Nephron (organoid): ENCODE results near the gene MCEE.

Experiments
- H3K27ac Mint-ChIP-seq, 3 experiments: 2 replicates each; pipeline ENCODE4 v1.8.0; 2020; ENCODE audit warnings: mixed read lengths in 3 of 3, mild to moderate bottlenecking in 2 of 3, moderate library complexity in 1 of 3
- H3K27me3 Mint-ChIP-seq: 2 replicates; pipeline ENCODE4 v1.8.0; 2021; ENCODE audit warnings: low read depth, mild to moderate bottlenecking, moderate library complexity, mixed read lengths
- H3K36me3 Mint-ChIP-seq: 2 replicates; pipeline ENCODE4 v1.8.0; 2020; ENCODE audit warnings: low read depth, mixed read lengths
- H3K4me1 Mint-ChIP-seq: 2 replicates; pipeline ENCODE4 v1.8.0; 2020; ENCODE audit warnings: mixed read lengths
- H3K4me3 Mint-ChIP-seq, 3 experiments: 2 replicates each; pipeline ENCODE4 v1.8.0; 2020; ENCODE audit warnings: mild to moderate bottlenecking in 3 of 3, mixed read lengths in 3 of 3, moderate library complexity in 2 of 3
- H3K9me3 Mint-ChIP-seq: 2 replicates; pipeline ENCODE4 v1.8.0; 2020; ENCODE audit warnings: mixed read lengths
- TF ChIP-seq, protein P1 (sequence below), 3 experiments: fragments of 200-600 bp; sonication (generic); IDR thresholded peaks; one replicate each; pipeline ENCODE4 v1.5.0; 2021; ENCODE audit warnings: antibody characterized with exemption in 3 of 3; ENCODE audit not compliant: unreplicated experiment in 3 of 3

Gene MCEE

DNA sequence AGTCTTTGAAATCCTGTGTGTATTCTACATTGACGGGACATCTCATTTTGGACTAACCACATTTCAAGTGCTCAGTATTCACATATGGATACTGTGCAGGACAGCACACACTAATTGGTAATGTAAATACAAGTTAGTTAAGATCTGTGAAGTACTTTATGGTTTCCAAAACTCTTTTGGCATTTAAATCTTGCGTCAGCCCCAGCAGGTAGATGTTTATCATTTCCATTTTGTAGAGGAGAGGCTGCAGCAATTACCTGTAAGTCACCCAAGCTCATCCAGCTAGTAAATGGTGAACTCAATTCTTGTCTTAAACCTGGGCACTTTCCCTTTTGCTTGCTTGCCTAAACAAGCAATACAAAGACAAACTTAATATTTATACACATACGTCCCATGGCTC, 63.2 kb downstream of the MCEE start:
- Mint-ChIP-seq H3K27ac (peak overlapping the region in 2 of 3 experiments; percentile 43 to 98), H3K36me3 (peaks cover 11% of the 10 kb centered on the region), H3K4me1 (peaks cover 25% of the 10 kb centered on the region), H3K4me3 (peak overlapping the region; percentile 65 to 82 (median 66)), H3K27me3 (peaks cover 4% of the 10 kb centered on the region), H3K9me3 (no peaks in the 10 kb centered on the region)
- TF ChIP-seq, protein P1, sequence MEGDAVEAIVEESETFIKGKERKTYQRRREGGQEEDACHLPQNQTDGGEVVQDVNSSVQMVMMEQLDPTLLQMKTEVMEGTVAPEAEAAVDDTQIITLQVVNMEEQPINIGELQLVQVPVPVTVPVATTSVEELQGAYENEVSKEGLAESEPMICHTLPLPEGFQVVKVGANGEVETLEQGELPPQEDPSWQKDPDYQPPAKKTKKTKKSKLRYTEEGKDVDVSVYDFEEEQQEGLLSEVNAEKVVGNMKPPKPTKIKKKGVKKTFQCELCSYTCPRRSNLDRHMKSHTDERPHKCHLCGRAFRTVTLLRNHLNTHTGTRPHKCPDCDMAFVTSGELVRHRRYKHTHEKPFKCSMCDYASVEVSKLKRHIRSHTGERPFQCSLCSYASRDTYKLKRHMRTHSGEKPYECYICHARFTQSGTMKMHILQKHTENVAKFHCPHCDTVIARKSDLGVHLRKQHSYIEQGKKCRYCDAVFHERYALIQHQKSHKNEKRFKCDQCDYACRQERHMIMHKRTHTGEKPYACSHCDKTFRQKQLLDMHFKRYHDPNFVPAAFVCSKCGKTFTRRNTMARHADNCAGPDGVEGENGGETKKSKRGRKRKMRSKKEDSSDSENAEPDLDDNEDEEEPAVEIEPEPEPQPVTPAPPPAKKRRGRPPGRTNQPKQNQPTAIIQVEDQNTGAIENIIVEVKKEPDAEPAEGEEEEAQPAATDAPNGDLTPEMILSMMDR (IDR thresholded peaks at IDR 0.05; ENCODE audit: unreplicated experiment in 3 of 3): no peak

DNA sequence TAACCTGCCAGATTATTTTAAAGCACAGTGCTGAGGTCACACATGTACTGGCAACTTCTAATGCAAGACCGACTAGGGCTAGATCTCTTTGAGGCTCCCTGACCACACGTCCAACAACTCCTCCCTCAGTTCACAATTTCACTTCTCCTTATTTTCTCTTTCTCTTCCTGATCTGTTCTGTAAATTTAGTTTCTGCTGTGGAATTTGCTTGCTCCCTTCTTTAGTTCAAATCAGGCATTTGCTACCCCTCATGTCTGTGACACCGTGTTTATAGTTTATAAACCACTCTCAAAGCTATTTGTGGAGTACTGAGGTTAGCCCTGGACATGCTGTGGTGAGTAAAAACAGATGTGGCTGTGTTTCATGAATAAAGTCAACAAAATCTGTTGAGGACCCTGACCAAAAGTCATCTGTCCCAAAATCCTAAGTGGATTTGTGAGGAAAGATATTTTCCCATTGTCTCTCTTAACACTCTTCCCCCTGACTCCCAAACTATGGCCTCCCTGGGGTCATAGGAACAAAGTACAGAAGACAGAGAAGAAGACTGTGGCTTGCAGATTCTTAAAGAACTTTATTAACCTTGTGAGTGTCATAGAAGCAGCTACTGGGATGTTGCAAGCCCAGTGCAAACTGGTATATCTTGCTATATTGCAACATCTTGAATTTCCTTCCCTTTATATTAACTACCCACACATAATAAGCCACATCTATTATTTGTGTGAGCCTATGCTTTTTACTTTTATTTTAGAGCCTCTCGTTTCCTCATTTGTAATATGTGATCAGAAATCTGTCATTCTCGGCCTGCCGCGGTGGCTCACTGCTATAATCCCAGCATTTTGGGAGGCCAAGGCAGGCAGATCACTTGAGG, 65.0 kb downstream of the MCEE start:
- peak overlapping the region in 1 of 3 experiments; percentile 27 for H3K4me3 Mint-ChIP-seq
- TF ChIP-seq, protein P1 (IDR thresholded peaks at IDR 0.05; ENCODE audit: unreplicated experiment in 3 of 3): no peak
- H3K27ac Mint-ChIP-seq: peak overlapping the region in 2 of 3 experiments; percentile 11 to 37
- H3K9me3 Mint-ChIP-seq: no peaks in the 10 kb centered on the region
- H3K4me1 Mint-ChIP-seq: peaks cover 11% of the 10 kb centered on the region
- peaks cover 4% of the 10 kb centered on the region for H3K27me3 Mint-ChIP-seq
- peaks cover 3% of the 10 kb centered on the region for H3K36me3 Mint-ChIP-seq

DNA sequence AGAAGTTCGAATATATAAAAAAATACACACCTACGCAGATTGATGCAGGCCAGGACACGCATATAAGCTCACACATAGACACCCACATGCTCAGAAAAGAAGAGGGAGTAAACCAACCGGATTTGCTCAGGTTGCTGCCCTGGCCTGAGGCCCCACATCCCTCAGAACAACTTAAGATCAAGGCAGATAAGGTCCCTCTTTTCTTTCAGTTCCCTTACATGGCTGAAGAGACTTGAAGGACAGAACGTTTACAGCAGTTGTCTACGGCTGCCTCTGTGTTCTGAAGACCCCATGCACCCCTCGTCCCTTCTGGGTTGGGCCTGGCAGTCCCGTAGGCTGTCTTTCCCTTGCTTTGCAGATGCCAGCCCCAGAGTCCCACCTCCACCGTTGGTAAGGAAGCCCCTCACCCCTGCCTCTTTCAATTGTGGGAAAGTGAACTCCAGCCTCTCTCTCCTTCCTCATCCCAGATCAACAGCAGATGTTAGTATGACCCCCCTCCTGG, 65.9 kb downstream of the MCEE start:
- H3K4me1 Mint-ChIP-seq: peaks cover 2% of the 10 kb centered on the region
- peaks cover 4% of the 10 kb centered on the region for H3K27me3 Mint-ChIP-seq
- no peaks in the 10 kb centered on the region for H3K36me3 Mint-ChIP-seq
- TF ChIP-seq, protein P1 (IDR thresholded peaks at IDR 0.05; ENCODE audit: unreplicated experiment in 3 of 3): no peak
- peak overlapping the region in 1 of 3 experiments; percentile 48 for H3K4me3 Mint-ChIP-seq
- no peaks in the 10 kb centered on the region for H3K9me3 Mint-ChIP-seq
- peak overlapping the region in 2 of 3 experiments; percentile 11 to 37 for H3K27ac Mint-ChIP-seq

DNA sequence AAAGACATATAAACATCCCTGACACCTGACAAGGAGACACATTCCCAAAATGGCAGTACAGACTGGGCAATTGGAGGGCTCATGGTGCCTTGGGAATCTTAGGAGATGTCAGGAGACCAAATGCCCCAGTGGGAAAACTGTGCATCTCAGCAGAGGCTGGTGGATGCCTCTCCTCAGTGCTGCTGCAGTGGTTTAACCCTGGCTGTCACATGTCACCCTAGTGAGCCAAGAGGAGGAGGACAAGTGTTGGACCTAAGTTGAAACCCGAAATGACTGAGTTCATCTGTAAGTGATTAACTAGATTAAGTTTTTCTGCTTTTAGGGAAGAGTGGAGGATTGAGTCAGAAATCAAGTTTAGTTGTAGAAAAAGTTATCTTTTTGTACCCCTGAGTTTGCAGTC, 66.8 kb downstream of the MCEE start:
- Mint-ChIP-seq H3K36me3 (no peaks in the 10 kb centered on the region), H3K27ac (no peak overlapping the region), H3K4me1 (no peaks in the 10 kb centered on the region), H3K4me3 (no peak overlapping the region), H3K9me3 (no peaks in the 10 kb centered on the region), H3K27me3 (peaks cover 12% of the 10 kb centered on the region)
- TF ChIP-seq, protein P1 (IDR thresholded peaks at IDR 0.05; ENCODE audit: unreplicated experiment in 3 of 3): no peak

DNA sequence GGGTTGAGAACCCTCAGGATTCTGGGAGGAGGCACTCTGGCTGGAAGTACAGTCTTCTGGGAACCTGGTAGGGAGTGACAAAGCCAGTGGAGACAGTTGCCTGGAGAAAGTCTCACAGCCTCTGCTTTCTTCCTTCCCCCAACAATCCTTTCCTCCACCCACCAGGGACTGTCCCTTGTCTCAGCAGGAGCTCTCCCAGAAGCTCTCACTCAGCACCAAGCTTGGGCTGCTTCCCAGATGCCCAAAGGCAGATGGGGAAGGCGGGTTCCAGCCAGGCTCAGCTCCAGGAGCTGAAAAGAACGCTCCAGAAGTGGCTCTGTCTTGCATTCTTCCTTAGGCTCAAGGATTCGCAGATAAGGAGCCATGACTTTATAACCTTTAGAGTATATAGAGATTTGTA, 69.2 kb downstream of the MCEE start:
- Mint-ChIP-seq H3K27ac (no peak overlapping the region), H3K27me3 (peaks cover 12% of the 10 kb centered on the region), H3K4me3 (no peak overlapping the region), H3K36me3 (no peaks in the 10 kb centered on the region), H3K4me1 (no peaks in the 10 kb centered on the region), H3K9me3 (no peaks in the 10 kb centered on the region)
- TF ChIP-seq, protein P1 (IDR thresholded peaks at IDR 0.05; ENCODE audit: unreplicated experiment in 3 of 3): no peak
